HG02884 (cell line): Measurements from ENCODE around the gene GPD1L.
"Not testable (repeated sequence)": the region's sequence is repeated elsewhere in the genome, so short reads cannot be mapped to it uniquely, and the experiment has no call there.

Experiments
- ATAC-seq: cut with Tn5 transposase; IDR thresholded peaks from one replicate; pipeline ENCODE4 v1.9.1; 2021; ENCODE audit warnings: mild to moderate bottlenecking, moderate library complexity; ENCODE audit not compliant: unreplicated experiment

GPD1L gene

GRCh38 chr3:32105291-32106131 lies 909 bp upstream of the GPD1L start:
- ATAC-seq: no peak

- peak; percentile 15 for ATAC-seq
These were observed 526 bp downstream of the GPD1L start for GRCh38 chr3:32106929-32107362.

GRCh38 chr3:32108224-32108623 lies 1.8 kb downstream of the GPD1L start:
- not testable (repeated sequence) for ATAC-seq

- no peak for ATAC-seq
These were observed 2.8 kb downstream of the GPD1L start for GRCh38 chr3:32109256-32109655.

- no peak for ATAC-seq
These were observed 3.9 kb downstream of the GPD1L start for GRCh38 chr3:32110233-32110760.

GRCh38 chr3:32111560-32111959 lies 5.1 kb downstream of the GPD1L start:
- ATAC-seq: no peak

GRCh38 chr3:32113566-32113965 lies 7.1 kb downstream of the GPD1L start:
- ATAC-seq: no peak

- no peak for ATAC-seq
These were observed 7.6 kb downstream of the GPD1L start for GRCh38 chr3:32113981-32114545.

GRCh38 chr3:32114546-32115386 lies 8.3 kb downstream of the GPD1L start:
- not testable (repeated sequence) for ATAC-seq

- no peak for ATAC-seq
These were observed 10.9 kb downstream of the GPD1L start for GRCh38 chr3:32117320-32117719.

- ATAC-seq: no peak
These were observed 11.8 kb downstream of the GPD1L start for GRCh38 chr3:32118215-32118614.

GRCh38 chr3:32120471-32120870 lies 14.1 kb downstream of the GPD1L start:
- ATAC-seq: no peak

- ATAC-seq: no peak
These were observed 14.7 kb downstream of the GPD1L start for GRCh38 chr3:32121137-32121536.

- no peak for ATAC-seq
These were observed 17.2 kb downstream of the GPD1L start for GRCh38 chr3:32123620-32124019.

- no peak for ATAC-seq
These were observed 18.6 kb downstream of the GPD1L start for GRCh38 chr3:32125012-32125411.

- no peak for ATAC-seq
These were observed 20.0 kb downstream of the GPD1L start for GRCh38 chr3:32126305-32127015.

- ATAC-seq: no peak
These were observed 20.9 kb downstream of the GPD1L start for GRCh38 chr3:32127219-32127826.

GRCh38 chr3:32128936-32129335 lies 22.5 kb downstream of the GPD1L start:
- ATAC-seq: no peak

GRCh38 chr3:32129832-32130231 lies 23.4 kb downstream of the GPD1L start:
- ATAC-seq: no peak

GRCh38 chr3:32132121-32132520 lies 25.7 kb downstream of the GPD1L start:
- ATAC-seq: no peak
